GM19397 (cell line): ENCODE results near the gene HS6ST1.

Experiments used
- ATAC-seq: cut with Tn5 transposase; IDR thresholded peaks from one replicate; pipeline ENCODE4 v1.9.1; 2021; ENCODE audit warnings: mild to moderate bottlenecking, moderate library complexity; ENCODE audit not compliant: unreplicated experiment

HS6ST1 gene

DNA sequence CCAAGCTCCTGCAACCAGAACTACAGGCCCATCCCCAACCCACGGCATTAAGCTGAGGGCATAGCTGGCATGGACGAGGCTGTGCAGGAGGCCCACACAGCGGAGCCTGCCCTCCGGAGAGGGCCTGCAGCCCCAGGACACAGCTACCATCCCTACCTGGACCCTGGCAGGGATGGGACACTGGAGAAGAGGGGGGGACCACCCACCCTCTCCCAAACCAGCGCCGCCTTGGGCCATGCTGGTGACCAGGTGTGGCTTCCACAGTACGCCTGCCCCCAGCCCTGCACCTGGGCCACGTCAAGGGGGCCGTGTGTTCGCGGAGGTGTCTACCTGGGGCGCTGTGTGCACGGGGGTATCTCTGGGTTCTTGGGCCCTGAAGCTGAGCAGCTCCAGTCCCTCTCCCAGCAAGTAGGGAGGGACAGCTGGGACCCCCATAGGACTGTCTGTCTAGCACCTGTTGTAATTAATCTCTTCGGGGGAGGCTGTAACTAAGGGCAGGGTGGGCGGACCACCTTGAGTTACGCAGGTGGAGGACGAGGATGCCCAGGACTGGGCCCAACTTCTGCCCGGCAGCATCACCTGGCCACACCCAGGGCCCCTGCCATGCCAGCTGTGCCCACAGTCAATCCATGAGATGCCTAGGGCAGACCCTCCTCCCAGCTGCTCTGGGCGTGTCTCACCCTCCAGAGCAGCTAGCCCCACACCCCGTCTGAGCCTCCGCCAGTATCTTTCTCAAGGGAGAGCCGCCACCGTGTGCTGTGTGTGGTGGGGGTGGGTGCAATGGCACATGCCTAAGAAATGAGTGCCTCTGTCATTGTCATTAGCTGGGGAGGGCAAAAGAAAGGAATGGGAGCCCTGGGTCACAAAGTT lies 18.3 kb downstream of the HS6ST1 start:
- no peak for ATAC-seq

DNA sequence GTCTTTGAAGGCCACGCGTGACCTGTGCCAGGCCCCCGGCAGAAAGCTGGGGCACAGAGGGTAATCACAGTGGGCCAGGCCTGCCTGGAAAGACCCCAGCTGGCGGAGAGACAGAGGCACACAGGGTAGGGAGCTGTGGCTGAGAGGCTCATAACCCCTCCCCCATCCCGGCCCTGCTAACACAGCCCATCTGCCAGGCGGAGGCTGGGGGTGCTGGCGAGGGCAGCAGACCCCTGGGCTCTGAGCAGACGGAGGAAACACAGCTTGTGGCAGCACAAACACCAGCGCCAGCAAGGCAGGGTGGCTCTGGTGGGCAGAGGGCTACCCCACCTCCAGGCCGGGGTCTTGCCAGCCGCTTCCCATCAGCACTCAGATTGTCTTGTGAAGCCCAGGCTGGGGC lies 19.0 kb downstream of the HS6ST1 start:
- ATAC-seq, result no peak

DNA sequence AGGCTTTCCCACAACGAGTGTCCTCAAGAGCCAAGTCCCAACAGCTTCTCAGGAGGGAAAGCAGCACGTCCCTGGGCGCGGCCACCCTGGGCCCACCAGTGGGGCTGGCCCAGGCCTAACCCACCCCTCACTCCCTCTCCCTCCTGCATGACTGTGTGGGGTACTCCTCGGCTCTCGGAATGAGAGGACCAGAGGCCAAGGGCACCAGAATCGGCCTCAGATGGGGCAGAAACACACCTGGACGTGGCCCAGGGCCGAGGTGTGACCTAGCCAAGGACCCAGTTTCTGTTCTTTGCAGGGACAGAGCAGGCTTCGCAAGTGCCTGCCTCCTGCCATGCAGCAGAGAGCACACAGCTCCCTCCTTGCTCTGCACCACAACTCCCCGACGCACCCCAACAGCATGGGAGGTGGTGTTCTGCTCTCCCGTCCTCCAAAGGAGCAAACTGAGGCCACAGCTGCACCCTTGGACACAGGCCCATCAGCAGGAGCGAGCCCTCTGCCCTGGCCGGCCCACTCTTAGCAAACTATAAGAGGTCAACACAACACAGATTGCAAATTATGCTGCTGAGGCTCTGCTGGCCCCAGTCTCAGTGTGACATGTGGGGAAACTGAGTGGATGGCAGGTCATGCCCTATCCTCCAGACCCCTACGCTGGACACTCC lies 19.7 kb downstream of the HS6ST1 start:
- no peak for ATAC-seq

DNA sequence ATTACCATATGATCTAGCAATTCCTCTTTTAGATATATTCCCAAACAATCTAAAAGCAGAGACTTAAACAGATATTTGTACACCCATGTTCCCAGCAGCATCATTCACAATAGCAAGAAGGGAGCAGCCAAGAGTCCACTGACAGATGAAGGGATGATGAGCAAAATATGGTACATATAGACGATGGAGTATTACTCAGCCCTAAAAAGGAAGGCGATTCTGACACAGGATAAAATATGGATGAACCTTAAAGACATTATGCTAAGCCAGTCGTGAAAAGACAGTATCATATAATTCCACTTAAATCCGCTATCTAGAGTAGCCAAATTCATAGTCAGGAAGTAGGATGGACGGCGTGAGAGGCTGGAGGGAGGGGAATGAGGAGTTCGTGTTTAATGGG lies 20.4 kb downstream of the HS6ST1 start:
- ATAC-seq, result no peak

DNA sequence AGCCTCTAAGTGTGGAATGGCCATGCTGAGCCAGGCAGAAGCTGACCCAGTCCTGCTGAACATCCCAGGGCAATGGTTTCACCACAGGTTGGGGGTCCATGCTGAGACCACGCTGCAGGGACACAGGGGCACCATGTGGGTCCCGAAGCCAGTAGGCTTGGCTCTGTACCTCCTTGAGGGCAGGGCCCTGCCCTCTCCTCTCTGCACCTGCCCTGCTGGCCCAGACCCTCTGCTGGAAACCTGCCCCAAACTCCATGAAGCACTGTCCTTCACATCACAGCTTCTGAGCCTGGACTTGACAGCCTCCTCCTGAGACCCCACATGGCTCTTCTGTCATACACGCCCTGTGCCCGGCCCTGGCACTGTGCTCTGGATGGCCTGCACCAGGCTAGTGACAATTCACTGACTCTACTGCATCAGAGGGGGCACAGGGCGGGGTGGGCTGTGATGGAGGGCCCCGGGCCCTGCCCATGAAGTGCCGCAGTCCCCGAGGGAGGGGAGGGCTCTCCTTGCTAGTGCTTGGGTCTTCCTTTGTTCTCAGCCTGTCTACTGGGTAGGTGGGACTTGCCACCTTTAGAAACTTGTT lies 24.7 kb downstream of the HS6ST1 start:
- no peak for ATAC-seq

DNA sequence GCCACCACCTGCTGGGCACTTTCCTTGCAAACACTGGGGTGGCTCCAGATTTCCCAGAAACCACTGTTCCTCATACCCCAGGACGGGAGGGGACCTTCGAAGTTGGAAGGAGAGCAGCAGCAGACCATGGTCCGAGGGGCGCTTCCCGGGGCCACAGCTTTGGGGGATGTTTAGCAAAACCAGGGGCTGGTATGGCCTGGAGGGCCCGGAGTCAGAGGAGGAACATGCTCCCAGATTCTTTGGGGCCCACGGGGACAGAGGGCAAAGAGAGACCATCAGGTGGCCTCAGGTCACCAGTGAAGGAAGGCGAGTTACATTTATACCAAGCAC lies 25.3 kb downstream of the HS6ST1 start:
- no peak for ATAC-seq

DNA sequence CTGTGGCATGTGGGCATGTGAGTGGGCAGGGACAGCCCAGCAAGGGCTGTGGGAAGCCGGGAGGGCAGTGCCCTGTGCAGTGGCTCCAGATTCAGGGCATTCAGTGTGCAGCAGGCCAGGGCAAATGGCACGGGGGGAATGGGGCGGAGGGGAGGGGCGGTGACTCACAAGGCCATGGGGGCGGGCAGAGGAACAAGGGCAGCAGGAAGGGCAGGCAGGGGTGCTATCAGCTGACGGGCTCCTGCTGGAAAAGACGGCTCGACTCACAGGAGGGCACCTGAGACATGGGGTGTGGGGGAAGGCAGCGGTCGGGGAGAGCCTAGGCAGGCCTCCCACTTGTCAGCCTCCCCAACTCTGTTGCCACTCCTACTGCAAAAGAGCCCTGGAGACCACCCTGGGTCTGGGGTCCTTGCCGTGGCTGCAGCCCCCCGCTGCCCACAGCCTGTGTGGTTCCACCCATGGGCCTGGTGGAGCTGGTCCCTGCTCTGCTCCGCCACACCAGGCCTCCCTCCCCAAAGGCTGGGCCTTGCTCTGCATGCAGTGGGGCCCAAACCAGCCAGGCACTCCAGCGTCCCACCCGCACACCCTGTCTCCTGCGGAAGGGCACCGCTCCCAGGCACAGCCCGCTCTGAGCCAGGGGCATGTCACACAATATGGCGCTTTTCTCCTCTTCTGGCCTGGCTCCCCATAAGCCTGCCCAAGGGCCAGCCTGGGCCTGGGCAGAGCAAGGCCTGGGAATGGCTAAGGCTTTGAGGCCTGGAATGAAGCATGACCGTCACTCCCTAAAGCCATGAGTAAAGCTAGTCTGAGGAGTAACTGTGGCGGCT lies 25.9 kb downstream of the HS6ST1 start:
- no peak for ATAC-seq

DNA sequence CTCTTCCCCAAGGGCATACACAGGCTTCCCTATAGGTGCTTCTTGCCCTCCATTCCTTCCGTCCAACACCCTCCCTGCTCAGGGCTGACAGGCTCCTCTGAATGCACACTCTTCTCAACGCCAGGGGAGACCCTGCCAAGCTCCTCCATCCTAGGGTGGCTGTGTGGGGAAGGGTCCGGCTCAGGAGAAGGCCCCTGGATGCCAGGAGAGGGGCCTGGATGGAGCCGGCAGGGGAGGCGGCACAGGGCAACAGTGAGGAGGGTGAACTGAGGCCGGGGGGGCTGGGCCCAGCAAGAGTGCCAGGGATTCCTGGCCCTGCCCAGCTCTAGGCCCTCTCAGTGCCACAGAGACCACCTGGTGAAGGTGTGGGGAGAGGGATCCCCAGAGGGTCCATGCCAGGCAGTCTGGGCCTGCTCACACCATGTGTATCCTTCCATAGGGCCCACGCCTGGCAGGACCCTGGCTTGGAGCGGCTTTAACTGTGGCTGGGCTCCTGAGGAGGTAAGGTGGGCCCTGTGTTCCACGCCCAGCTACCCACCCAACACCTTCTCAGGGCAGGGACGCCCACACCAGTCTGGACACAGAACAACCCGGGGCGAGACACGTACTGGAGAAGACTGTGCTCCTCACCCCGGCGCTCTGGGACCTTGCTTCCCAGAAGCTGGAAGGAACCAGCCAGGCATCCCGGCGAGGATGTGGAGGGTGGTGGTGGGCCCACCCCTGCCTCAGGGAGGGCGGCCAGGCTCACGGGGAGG lies 26.6 kb downstream of the HS6ST1 start:
- no peak for ATAC-seq

DNA sequence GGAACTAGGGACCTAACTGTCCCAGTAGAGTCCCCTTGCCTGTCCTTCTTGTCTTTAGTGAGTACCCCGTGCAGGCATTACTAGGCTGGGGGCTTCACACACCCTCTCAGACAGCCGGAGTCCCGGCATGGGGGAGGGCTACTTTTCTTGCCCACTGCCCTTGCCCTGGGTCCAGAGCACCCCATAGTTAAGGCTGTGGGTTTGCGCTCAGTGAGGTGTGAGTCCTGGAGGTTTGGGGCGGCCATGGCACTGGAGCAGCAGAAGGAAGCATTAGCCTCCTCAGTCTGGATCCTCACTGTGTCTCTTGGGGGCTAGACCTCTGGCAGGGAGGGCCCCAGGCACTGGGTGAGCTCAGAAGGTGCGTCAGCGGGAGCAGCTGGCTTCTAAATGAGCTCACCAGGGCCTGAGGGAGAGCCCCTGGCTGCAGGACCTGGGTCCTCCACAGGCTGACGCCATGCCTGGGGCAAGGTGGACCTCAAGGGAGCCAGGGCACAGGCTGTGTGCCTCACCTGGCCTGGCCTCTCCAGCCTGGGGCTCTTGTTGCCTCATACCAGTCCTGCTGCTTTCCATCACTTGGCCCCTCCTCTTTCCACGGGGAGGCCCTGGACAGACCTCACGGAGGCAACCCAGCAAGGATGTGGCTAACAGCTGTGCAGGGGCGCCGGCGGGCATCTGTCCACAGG lies 27.4 kb downstream of the HS6ST1 start:
- no peak for ATAC-seq

DNA sequence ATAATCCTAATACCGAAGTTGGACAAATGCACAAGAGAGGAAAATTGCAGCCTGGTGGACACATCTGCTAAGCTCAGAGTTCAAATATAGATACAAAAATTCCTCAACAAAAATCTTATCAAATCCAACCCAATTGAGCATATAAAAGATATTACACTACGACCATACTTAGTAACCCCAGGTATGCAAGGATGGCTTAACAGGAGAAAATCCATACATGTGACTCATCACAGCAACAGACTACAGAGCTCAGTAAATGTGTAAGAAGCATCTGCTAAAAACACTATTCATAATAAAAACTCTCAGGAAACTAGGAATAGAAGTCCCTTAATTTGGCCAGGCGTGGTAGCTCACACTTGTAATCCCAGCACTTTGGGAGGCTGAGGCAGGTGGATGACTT lies 28.3 kb downstream of the HS6ST1 start:
- ATAC-seq, result no peak

DNA sequence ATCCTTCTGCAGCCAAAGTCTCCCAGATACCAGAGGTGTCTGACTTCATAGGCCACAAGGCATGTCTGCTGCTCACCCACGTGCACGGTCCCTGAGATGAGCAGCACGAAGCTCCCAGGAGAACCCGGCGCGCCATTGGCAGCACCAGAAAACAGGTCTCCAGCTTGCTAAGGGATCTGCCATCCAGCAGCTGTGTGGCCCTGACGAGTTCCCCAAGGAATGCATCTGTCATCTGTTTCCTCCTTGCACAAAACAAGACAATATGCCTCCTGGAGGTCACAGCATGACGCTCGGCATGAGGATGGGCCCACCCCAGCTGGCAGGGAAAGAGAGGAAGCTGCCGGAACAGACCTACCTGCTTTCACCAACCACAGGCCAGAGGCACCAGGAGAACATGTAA lies 29.2 kb downstream of the HS6ST1 start:
- no peak for ATAC-seq

DNA sequence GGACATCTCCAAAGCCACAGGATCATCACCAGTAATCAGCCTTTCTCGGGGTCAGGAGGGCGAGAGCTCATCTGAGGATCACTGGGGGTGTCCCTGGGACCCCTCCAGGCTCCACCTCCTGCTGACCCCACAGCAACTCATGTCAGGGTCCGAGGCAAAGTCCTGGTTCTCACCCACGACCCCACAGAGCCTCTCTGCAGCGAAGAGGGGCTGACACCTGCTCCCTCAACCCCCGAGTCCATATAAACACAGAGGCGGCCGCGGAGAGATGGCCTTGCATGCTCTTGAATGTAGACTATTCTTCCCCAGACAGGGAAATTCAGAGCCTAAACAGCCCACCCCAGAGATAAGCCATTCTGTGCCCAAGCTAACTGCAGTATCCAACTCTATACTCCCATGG lies 29.9 kb downstream of the HS6ST1 start:
- ATAC-seq, result no peak

DNA sequence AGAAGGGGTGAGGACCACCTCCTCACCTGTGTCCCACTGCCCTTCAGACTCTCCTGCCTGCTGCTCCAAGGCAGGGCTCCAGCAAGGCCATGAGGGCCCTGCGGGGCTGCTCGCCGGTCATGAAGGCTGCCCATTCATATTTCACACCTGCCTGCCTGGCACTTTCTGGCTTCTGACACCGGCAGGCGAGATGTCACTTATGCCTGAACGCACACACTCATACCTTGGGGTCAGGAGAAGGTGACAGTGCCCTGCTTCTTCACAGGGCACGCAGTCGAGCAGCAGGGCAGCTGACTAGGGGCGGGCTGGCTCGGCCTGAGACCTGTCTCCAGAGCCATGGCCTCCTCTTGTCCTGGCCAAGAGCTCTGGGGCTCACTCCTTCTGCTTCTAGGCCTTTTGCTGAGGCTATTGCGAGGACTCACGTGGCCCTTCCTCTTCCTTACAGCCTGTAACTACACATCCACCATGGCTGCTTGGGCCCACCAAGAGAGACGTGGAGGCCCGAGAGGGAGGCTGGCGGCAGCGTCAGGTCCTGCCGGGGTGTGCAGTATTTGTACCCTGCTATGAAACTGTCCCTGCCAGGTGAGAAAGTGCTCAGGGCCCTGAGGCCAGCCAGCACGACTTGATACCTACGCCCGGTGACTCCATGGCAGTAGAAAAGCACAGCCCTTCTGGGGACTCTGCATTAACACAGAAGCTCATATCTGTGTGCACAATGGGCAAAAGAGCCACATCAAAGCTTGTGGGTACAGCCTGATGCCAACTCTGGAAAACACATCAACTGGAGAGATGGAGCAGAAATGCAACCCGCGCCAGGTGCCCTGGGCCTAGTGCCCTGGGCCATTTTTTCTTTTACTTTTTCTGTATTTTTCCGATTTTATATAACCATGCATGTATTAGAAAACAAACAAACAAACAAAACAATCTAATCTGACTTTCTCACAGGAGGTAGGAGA lies 30.6 kb downstream of the HS6ST1 start:
- ATAC-seq, result no peak

DNA sequence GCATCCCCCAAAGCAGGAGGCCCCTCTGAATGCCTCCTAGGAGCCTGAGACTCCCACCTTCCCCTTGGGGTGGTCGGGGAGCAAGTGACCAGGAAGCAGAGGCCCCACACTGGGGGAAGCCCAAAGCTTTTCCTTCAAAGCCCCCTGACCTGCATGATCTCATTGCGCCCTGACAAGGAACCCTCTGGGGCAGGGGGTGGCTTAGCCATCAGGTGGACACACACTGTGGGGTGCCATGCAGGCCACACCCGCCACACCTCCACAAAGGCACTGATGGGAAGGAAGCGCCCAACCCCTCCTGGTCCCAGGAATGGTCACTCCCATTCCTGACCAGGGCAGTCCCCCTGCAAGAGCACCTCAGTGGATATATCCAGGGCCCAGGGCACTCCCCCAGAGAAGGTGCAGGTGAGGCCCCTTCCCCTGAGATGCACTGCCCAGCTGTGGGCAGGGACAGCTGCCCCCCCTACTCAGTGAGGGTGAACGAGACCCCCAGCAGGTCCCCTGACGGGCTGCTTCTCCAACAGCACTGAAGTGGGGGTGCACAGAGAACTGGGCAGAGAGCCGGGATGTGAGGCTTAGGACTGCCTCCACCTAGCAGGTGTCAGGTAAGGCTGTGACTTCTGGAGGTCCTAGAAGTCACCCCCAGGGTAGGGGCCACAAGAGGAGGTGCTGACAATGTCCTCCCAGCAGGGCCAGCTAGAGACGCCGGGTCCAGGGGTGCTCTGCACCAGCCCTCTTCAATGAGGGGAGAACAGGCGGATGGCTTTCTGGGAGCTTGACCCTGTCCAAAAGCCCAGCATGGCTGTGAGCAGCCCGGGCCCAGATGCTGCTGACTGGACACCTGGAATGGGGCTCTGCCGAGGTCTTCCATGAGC lies 31.5 kb downstream of the HS6ST1 start:
- no peak for ATAC-seq

DNA sequence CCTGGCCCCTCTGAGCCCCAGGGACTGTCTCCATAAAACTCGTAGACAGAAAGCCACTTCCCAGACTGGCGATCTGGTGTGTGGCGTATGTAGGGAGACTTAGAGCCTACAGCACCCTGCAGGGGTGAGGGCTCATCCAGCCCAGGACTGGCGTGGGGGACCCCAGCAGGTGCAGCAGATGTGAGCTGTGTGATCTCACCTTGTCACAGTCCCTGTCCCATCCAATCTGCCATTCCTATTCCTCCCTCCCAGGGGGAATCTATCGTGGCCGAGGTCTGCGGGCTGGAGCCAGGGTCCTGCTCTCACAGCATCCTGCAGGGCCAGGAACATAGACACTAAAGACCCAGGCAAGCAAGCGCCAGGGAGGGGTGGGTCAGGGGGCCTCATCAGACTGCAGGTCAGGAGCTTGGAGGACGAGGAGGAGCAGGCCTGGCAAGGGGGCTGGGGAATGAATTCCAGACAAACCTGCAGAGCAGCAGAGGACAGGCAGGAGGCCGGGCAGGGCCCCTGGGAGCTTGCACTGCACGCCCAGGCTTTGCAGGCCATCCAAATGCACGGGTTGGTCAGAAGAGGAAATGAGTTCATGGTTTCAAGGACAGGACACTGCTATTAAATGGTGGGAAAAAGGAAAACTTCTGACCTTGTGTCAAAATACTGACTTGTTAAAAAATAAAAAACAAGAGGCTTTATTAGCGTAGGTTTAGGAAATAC lies 32.5 kb downstream of the HS6ST1 start:
- no peak for ATAC-seq

DNA sequence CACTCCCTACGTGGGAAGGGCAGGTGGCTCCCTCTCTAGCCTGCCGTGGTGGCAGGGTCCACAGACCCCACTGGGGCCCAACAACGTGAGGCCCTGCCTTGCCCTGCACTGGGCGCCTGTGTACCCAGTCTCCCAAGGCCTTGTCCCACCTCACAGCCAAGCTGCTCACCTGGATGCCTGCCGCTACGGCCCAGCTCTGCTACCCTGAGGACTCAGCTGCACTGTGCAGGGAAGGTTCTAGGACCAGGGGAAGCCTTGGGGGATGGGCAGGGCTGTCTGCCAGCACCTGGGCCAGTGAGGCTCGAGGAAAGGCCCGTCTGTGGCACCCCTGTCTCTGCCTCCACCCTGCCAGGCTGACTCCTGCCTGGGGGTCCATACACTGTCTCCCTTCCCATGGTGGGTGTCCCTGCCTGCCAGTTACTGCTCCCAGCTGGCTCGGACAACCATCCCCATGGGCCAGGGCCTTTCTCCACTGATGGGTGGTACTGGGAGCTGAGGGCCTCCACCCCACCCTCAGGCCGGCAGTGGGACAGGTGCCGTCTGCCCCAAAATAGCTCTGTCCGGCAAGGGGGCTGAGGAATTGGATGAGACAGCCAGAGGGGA lies 33.2 kb downstream of the HS6ST1 start:
- ATAC-seq, result no peak

DNA sequence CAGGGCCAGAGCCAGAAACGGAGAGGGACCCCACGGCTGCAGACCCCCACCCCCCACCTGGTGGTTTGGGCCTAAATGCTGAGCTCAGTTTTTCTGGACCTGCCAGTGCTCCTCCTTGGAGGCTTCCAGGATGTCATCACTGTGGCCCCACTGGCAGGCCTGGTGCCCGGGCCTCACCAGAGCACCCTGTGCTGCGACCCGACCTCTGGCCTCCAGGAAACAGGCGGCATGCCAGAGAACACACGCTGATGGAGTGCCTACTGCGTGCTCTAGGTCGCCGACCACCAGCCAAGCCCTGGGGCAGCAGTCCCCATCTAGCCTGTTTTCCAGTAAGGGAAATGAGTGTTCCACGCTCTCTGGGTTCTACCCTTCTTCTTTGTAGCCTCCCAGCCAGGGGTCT lies 33.8 kb downstream of the HS6ST1 start:
- ATAC-seq, result no peak
